ENCODE data around the gene FGD3.
A peak's percentile ranks its signal among the peaks of the same experiment; 100 is the strongest.

The FGD3 gene

GRCh38 chr9:92979283-92980056 is 32.1 kb downstream of the FGD3 start:
- TF ChIP-seq ZFX (IDR thresholded peaks at IDR 0.05; ENCODE audit: borderline replicate concordance), result no peak
- no peak for TF ChIP-seq CTCF (IDR thresholded peaks at IDR 0.05)
- no peak overlapping the region for H3K27ac ChIP-seq

GRCh38 chr9:92980085-92980745 is 32.9 kb downstream of the FGD3 start:
- no peak overlapping the region for H3K27ac ChIP-seq
- TF ChIP-seq CTCF (IDR thresholded peaks at IDR 0.05) (no peak), ZFX (IDR thresholded peaks at IDR 0.05; ENCODE audit: borderline replicate concordance) (no peak)

GRCh38 chr9:92982130-92982529 is 34.8 kb downstream of the FGD3 start:
- no peak overlapping the region for H3K27ac ChIP-seq
- TF ChIP-seq CTCF (IDR thresholded peaks at IDR 0.05) (no peak), ZFX (IDR thresholded peaks at IDR 0.05; ENCODE audit: borderline replicate concordance) (no peak)

- TF ChIP-seq CTCF (IDR thresholded peaks at IDR 0.05) (no peak), ZFX (IDR thresholded peaks at IDR 0.05; ENCODE audit: borderline replicate concordance) (no peak)
- H3K27ac ChIP-seq, result no peak overlapping the region
Observed at GRCh38 chr9:92983984-92984589, 36.8 kb downstream of the FGD3 start.

- no peak overlapping the region for H3K27ac ChIP-seq
- TF ChIP-seq ZFX (IDR thresholded peaks at IDR 0.05; ENCODE audit: borderline replicate concordance), result no peak
- no peak for TF ChIP-seq CTCF (IDR thresholded peaks at IDR 0.05)
Observed at GRCh38 chr9:92984976-92985375, 37.7 kb downstream of the FGD3 start.

- TF ChIP-seq ZFX (IDR thresholded peaks at IDR 0.05; ENCODE audit: borderline replicate concordance) (no peak), CTCF (IDR thresholded peaks at IDR 0.05) (peak; percentile 52)
- H3K27ac ChIP-seq, result no peak overlapping the region
Observed at GRCh38 chr9:92986176-92987119, 39.1 kb downstream of the FGD3 start.
